GM12872 (cell line): ENCODE measurements around the gene CRY2.

ENCODE experiments used
- CTCF ChIP-seq: IDR thresholded peaks from 3 replicates; pipeline ENCODE4 v1.5.1; 2011; ENCODE audit warnings: low read depth, mild to moderate bottlenecking, low read length, moderate library complexity; ENCODE audit not compliant: insufficient read depth

The CRY2 gene

GRCh38 chr11:45832811-45833441 is 14.3 kb upstream of the CRY2 start:
- TF ChIP-seq CTCF, result no peak

GRCh38 chr11:45833761-45834160 is 13.5 kb upstream of the CRY2 start:
- no peak for TF ChIP-seq CTCF

GRCh38 chr11:45834298-45834756 is 12.9 kb upstream of the CRY2 start:
- no peak for TF ChIP-seq CTCF

- TF ChIP-seq CTCF, result no peak
Measured at GRCh38 chr11:45839204-45839603, 8.1 kb upstream of the CRY2 start.

- TF ChIP-seq CTCF, result peak; percentile 93
Measured at GRCh38 chr11:45843158-45843924, 3.9 kb upstream of the CRY2 start.

GRCh38 chr11:45844822-45845578 is 2.3 kb upstream of the CRY2 start:
- no peak for TF ChIP-seq CTCF

GRCh38 chr11:45846174-45846675 is 1.1 kb upstream of the CRY2 start:
- no peak for TF ChIP-seq CTCF
